GM23338 (cell line): ENCODE measurements around the gene SRRD. TPM values are rescaled to one million over a fixed set of nuclear protein-coding genes. Genes with fewer than 3 reads are reported as not detected.
A peak's percentile ranks its signal among the peaks of the same experiment; 100 is the strongest.

Source experiments
- ATAC-seq: fragments of 200-7000 bp; cut with Tn5 transposase; 3 replicates; pipeline ENCODE4 v1.9.1; 2020
- DNase-seq: peaks from one replicate; pipeline ENCODE4 v3.0.0-alpha.2; 2015; ENCODE audit warnings: low spot score
- H2AFZ ChIP-seq: fragments of 200-600 bp; sonication (generic); 2 replicates; pipeline ENCODE4 v1.8.0; 2016; ENCODE audit warnings: antibody characterized with exemption, mild to moderate bottlenecking, moderate library complexity
- H3F3A ChIP-seq: fragments of 200-600 bp; sonication (generic); replicated peaks from 2 replicates; pipeline ENCODE4 v1.8.0; 2017; ENCODE audit warnings: antibody characterized with exemption, mixed run types, low read depth
- H3K27ac ChIP-seq: fragments of 200-600 bp; sonication (generic); 2 replicates; pipeline ENCODE4 v1.6.1; 2016; ENCODE audit warnings: low read depth
- H3K27me3 ChIP-seq: fragments of 200-600 bp; sonication (generic); 2 replicates; pipeline ENCODE4 v1.8.0; 2016; ENCODE audit warnings: mild to moderate bottlenecking, mixed run types, moderate library complexity; ENCODE audit not compliant: insufficient read depth
- H3K36me3 ChIP-seq: fragments of 200-600 bp; sonication (generic); 2 replicates; pipeline ENCODE4 v1.8.0; 2016; ENCODE audit warnings: mild to moderate bottlenecking; ENCODE audit not compliant: insufficient read depth
- H3K4me1 ChIP-seq: fragments of 200-600 bp; sonication (generic); 2 replicates; pipeline ENCODE4 v1.8.0; 2016; ENCODE audit warnings: mild to moderate bottlenecking, moderate library complexity; ENCODE audit not compliant: insufficient read depth
- H3K4me2 ChIP-seq: fragments of 200-600 bp; sonication (generic); 2 replicates; pipeline ENCODE4 v1.7.1; 2017; ENCODE audit warnings: mixed run types
- H3K4me3 ChIP-seq: fragments of 200-600 bp; sonication (generic); 2 replicates; pipeline ENCODE4 v1.6.1; 2016; ENCODE audit warnings: mixed run types
- H3K79me2 ChIP-seq: fragments of 200-600 bp; sonication (generic); replicated peaks from 2 replicates; pipeline ENCODE4 v1.8.0; 2017; ENCODE audit warnings: mild to moderate bottlenecking; ENCODE audit not compliant: insufficient read depth
- H3K9me2 ChIP-seq: fragments of 200-600 bp; sonication (generic); 2 replicates; pipeline ENCODE4 v1.8.0; 2017; ENCODE audit not compliant: insufficient read depth
- H4K20me1 ChIP-seq: fragments of 200-600 bp; sonication (generic); replicated peaks from 2 replicates; pipeline ENCODE4 v1.8.0; 2017; ENCODE audit warnings: mild to moderate bottlenecking; ENCODE audit not compliant: insufficient read depth
- H3K27ac Mint-ChIP-seq: 2 replicates; pipeline ENCODE4 v1.8.0; 2020; ENCODE audit warnings: inconsistent platforms, mild to moderate bottlenecking, moderate library complexity, mixed read lengths
- H3K27me3 Mint-ChIP-seq: 3 replicates; pipeline ENCODE4 v1.8.0; 2022; ENCODE audit warnings: low read depth, mild to moderate bottlenecking, moderate library complexity, mixed read lengths, inconsistent platforms; ENCODE audit not compliant: insufficient read depth, poor library complexity
- H3K36me3 Mint-ChIP-seq: 3 replicates; pipeline ENCODE4 v1.8.0; 2021; ENCODE audit warnings: low read depth, mild to moderate bottlenecking, inconsistent platforms, moderate library complexity, mixed read lengths
- H3K4me1 Mint-ChIP-seq: 3 replicates; pipeline ENCODE4 v1.8.0; 2020; ENCODE audit warnings: mild to moderate bottlenecking, inconsistent platforms, mixed read lengths
- H3K4me3 Mint-ChIP-seq: 3 replicates; pipeline ENCODE4 v1.8.0; 2021; ENCODE audit warnings: moderate library complexity, mild to moderate bottlenecking, inconsistent platforms, mixed read lengths
- H3K9me3 Mint-ChIP-seq: 3 replicates; pipeline ENCODE4 v1.8.0; 2020; ENCODE audit warnings: moderate library complexity, mild to moderate bottlenecking, inconsistent platforms, mixed read lengths
- CREB1 ChIP-seq: fragments of 250-450 bp; sonication (Bioruptor Pico); IDR thresholded peaks from 2 replicates; pipeline ENCODE4 v1.5.0; 2020; ENCODE audit warnings: low read depth, mild to moderate bottlenecking, moderate library complexity
- EZH2 ChIP-seq: fragments of 200-600 bp; sonication (generic); IDR thresholded peaks from one replicate; pipeline ENCODE4 v1.8.0; 2017; ENCODE audit warnings: antibody characterized with exemption, mild to moderate bottlenecking, low read depth; ENCODE audit not compliant: unreplicated experiment
- EZH2phosphoT487 ChIP-seq: fragments of 200-600 bp; sonication (generic); IDR thresholded peaks from one replicate; pipeline ENCODE4 v1.8.1; 2018; ENCODE audit warnings: antibody characterized with exemption; ENCODE audit not compliant: unreplicated experiment
- JUNB ChIP-seq: IDR thresholded peaks from one replicate; pipeline ENCODE4 v1.6.1; 2016; ENCODE audit warnings: antibody characterized with exemption; ENCODE audit not compliant: unreplicated experiment
- NANOG ChIP-seq: IDR thresholded peaks from 2 replicates; pipeline ENCODE4 v1.6.1; 2016; ENCODE audit warnings: antibody characterized with exemption, borderline replicate concordance
- POLR2AphosphoS5 ChIP-seq: IDR thresholded peaks from 2 replicates; pipeline ENCODE4 v1.6.1; 2016; ENCODE audit warnings: antibody characterized with exemption, low read depth
- STAT1 ChIP-seq: IDR thresholded peaks from one replicate; pipeline ENCODE4 v1.6.1; 2016; ENCODE audit warnings: antibody characterized with exemption; ENCODE audit not compliant: unreplicated experiment
- ZNF114 ChIP-seq: fragments of 250-450 bp; sonication (Bioruptor Pico); IDR thresholded peaks from 2 replicates; pipeline ENCODE4 v1.5.0; 2020; ENCODE audit warnings: mild to moderate bottlenecking, moderate library complexity
- ZNF331 ChIP-seq: fragments of 250-450 bp; sonication (Bioruptor Pico); IDR thresholded peaks from 2 replicates; pipeline ENCODE4 v1.5.0; 2020; ENCODE audit warnings: low read depth, mild to moderate bottlenecking, moderate library complexity
- polyA plus RNA-seq: library from polyadenylated mRNA; unstranded; fragments of >200 nt; fragmentation: Nextera tagmentation; extraction: Ambion mirVana; gene quantifications from 2 replicates; pipeline ENCODE4 v1.2.1, GENCODE V29; 2016
- total RNA-seq: library from RNA; depleted of rRNA; stranded (reverse); fragments of >200 nt; shearing (Covaris generic); gene quantifications from 2 replicates; pipeline ENCODE4 v1.2.3, GENCODE V29; 2014
- TF ChIP-seq, protein P1 (sequence below): IDR thresholded peaks from 2 replicates; pipeline ENCODE4 v1.6.1; 2016; ENCODE audit warnings: antibody characterized with exemption
- TF ChIP-seq, protein P2 (sequence below), 2 experiments: fragments of 200-600 bp in 1 of 2; sonication (generic) in 1 of 2; conservative IDR thresholded peaks; 2 replicates each; pipeline versions ENCODE4 v1.5.1 to v1.6.1; 2016 to 2017; ENCODE audit warnings: antibody characterized with exemption in 2 of 2, low read depth in 2 of 2, mild to moderate bottlenecking in 2 of 2, moderate library complexity in 1 of 2
- TF ChIP-seq, protein P3 (sequence below): IDR thresholded peaks from one replicate; pipeline ENCODE4 v1.6.1; 2018; ENCODE audit warnings: antibody characterized with exemption; ENCODE audit not compliant: unreplicated experiment

SRRD gene
- total and polyA plus RNA-seq, 2 experiments from 2014 or later, result 17.8 to 23.2 TPM

DNA sequence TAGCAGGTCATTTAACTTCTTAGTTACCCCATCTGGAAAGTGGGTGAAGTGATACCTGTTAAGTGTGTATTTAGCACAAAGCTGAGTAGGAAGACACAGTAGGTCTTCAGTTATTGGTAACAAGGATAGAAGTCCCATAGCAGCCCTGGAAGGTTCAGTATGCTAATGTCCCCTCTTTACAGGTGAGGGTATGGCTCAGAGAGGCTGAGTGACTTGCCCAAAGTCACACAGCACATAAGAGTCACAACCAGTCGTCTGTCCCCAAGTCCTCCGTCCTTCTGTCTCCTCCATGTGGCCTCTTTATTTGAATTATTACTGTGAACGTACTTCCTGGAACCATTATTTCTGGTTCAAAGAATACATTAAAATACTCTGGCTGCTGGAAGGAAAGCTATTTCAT, 44.1 kb upstream of the SRRD start (continued):
- no peak for TF ChIP-seq JUNB
- TF ChIP-seq, protein P1, sequence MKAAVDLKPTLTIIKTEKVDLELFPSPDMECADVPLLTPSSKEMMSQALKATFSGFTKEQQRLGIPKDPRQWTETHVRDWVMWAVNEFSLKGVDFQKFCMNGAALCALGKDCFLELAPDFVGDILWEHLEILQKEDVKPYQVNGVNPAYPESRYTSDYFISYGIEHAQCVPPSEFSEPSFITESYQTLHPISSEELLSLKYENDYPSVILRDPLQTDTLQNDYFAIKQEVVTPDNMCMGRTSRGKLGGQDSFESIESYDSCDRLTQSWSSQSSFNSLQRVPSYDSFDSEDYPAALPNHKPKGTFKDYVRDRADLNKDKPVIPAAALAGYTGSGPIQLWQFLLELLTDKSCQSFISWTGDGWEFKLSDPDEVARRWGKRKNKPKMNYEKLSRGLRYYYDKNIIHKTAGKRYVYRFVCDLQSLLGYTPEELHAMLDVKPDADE, result no peak
- no peak for TF ChIP-seq ZNF331
- TF ChIP-seq, protein P2, sequence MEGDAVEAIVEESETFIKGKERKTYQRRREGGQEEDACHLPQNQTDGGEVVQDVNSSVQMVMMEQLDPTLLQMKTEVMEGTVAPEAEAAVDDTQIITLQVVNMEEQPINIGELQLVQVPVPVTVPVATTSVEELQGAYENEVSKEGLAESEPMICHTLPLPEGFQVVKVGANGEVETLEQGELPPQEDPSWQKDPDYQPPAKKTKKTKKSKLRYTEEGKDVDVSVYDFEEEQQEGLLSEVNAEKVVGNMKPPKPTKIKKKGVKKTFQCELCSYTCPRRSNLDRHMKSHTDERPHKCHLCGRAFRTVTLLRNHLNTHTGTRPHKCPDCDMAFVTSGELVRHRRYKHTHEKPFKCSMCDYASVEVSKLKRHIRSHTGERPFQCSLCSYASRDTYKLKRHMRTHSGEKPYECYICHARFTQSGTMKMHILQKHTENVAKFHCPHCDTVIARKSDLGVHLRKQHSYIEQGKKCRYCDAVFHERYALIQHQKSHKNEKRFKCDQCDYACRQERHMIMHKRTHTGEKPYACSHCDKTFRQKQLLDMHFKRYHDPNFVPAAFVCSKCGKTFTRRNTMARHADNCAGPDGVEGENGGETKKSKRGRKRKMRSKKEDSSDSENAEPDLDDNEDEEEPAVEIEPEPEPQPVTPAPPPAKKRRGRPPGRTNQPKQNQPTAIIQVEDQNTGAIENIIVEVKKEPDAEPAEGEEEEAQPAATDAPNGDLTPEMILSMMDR (conservative IDR thresholded peaks at IDR 0.05; ENCODE audit: low read depth in 2 of 2), result no peak
- TF ChIP-seq CREB1 (CRISPR knock-in tag), result no peak
- TF ChIP-seq ZNF114, result no peak
- no peak for TF ChIP-seq POLR2AphosphoS5
- TF ChIP-seq, protein P3, sequence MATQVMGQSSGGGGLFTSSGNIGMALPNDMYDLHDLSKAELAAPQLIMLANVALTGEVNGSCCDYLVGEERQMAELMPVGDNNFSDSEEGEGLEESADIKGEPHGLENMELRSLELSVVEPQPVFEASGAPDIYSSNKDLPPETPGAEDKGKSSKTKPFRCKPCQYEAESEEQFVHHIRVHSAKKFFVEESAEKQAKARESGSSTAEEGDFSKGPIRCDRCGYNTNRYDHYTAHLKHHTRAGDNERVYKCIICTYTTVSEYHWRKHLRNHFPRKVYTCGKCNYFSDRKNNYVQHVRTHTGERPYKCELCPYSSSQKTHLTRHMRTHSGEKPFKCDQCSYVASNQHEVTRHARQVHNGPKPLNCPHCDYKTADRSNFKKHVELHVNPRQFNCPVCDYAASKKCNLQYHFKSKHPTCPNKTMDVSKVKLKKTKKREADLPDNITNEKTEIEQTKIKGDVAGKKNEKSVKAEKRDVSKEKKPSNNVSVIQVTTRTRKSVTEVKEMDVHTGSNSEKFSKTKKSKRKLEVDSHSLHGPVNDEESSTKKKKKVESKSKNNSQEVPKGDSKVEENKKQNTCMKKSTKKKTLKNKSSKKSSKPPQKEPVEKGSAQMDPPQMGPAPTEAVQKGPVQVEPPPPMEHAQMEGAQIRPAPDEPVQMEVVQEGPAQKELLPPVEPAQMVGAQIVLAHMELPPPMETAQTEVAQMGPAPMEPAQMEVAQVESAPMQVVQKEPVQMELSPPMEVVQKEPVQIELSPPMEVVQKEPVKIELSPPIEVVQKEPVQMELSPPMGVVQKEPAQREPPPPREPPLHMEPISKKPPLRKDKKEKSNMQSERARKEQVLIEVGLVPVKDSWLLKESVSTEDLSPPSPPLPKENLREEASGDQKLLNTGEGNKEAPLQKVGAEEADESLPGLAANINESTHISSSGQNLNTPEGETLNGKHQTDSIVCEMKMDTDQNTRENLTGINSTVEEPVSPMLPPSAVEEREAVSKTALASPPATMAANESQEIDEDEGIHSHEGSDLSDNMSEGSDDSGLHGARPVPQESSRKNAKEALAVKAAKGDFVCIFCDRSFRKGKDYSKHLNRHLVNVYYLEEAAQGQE, result no peak
- no peak for TF ChIP-seq NANOG
- no peak for TF ChIP-seq EZH2phosphoT487
- TF ChIP-seq STAT1, result no peak
- no peak for TF ChIP-seq EZH2

DNA sequence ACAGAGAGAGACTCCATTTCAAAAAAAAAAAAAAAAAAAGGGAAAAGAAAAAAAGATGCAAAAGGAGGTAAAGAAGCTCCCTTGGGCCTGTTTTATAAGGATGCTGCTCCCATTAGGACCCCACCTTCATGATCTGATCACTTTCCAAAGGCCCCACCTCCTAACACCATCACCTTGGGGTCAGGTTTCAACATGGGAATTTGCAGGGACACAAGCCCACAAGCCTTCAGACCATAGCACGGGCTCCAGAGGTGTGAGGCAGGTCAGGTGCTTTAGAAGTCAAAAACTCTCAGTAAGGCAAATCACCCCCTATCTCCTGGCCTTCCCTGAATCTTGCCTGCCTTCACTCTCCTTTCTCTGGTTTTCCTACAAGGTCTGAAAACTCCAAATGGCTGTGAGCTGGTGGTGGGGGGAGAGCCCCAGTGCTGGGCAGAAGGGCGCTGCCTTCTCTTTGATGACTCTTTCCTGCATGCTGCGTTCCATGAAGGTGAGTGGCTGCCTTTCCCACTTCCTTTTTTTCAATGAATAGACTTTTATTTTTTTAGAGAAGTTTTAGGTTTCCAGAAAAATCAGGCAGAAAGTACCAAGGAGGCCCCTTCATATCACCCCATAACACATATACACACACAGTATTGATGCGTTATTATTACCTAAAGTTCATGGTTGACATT, 41.5 kb upstream of the SRRD start:
- no peak overlapping the region for H3K27ac ChIP-seq
- H3K36me3 ChIP-seq, result no peaks in the 10 kb centered on the region
- H3K27ac Mint-ChIP-seq, result 0 out of 2 replicates have a peak overlapping the region, but pooled peaks have one; percentile 32
- H3F3A ChIP-seq, result no peaks in the 10 kb centered on the region
- H4K20me1 ChIP-seq, result no peaks in the 10 kb centered on the region; the same call in 1 of the 2 replicates
- peaks cover 7% of the 10 kb centered on the region for H3K27me3 Mint-ChIP-seq
- H3K9me2 ChIP-seq, result no peaks in the 10 kb centered on the region
- H3K79me2 ChIP-seq, result 0 out of 2 replicates have a peak, but pooled peaks cover 8% of the 10 kb centered on the region
- peaks cover 4% of the 10 kb centered on the region; the same call in 2 of the 3 replicates for H3K36me3 Mint-ChIP-seq
- no peaks in the 10 kb centered on the region for H3K9me3 Mint-ChIP-seq
- DNase-seq (peak; percentile 62), ATAC-seq (peak; percentile 76)
- peaks cover 7% of the 10 kb centered on the region; the same call in 1 of the 2 replicates for H3K4me1 ChIP-seq
- H3K4me1 Mint-ChIP-seq, result peaks cover 10% of the 10 kb centered on the region
- no peaks in the 10 kb centered on the region for H3K27me3 ChIP-seq
- H3K4me3 Mint-ChIP-seq, result no peak overlapping the region
- H3K4me2 ChIP-seq, result no peak overlapping the region; the same call in 1 of the 2 replicates
- no peak overlapping the region for H2AFZ ChIP-seq
- no peak overlapping the region for H3K4me3 ChIP-seq
- TF ChIP-seq, protein P2 (conservative IDR thresholded peaks at IDR 0.05; ENCODE audit: low read depth in 2 of 2), result no peak
